Measurements from ENCODE around the gene CHRM5. TPM values are rescaled to one million over a fixed set of nuclear protein-coding genes. Genes with fewer than 3 reads are reported as not detected.

CHRM5 gene
- total RNA-seq, 1 donor from 2014 or later = not detected

DNA sequence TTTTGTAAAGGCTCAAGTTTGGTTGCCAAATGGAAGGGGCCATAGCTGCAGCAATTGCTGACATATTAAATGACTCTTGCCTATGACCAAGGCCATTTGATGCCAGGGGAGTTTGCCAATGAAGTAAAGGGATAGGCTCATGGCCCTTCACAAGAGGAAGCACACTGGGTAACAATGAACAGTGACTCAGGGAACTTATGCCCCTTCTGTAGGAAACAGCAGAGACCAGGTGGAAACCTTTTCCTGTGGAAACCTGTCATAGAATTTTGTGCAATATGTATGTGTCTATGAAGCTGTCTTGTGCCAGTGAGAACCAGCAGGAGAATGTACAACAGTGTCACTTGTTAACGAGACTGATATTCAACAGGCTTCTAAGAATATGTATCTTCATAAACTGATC is 96.1 kb downstream of the CHRM5 start:
- no peaks in the 10 kb centered on the region for H3K9me3 ChIP-seq
- intact Hi-C loops (cut with DNase I) = no loop called here
- H3K4me3 ChIP-seq = no peak overlapping the region

DNA sequence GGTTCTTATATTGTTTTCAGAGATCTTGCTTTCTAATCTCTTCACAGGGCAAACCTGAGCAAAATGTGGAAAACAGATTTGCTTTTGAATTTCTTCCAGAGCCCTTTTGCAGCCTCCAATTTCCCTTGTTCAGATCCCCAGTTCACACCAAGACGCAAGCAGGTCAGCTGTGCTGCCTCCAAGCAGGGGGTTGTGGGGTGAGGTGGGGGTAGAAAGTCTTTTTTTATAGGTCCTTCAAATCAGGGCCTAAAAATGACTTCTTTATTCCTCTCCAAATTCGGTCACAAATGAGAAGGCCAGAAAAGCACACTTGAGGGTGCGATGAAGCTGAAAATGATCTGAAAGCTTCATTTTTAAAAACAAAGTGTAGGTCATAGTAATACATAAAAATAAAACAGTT is 97.0 kb downstream of the CHRM5 start:
- no peak for TF ChIP-seq CTCF (IDR thresholded peaks at IDR 0.05)
- intact Hi-C loops (cut with DNase I) = no loop called here
- Histone ChIP-seq H3K27me3 (no peaks in the 10 kb centered on the region), H3K4me3 (no peak overlapping the region), H3K9me3 (no peaks in the 10 kb centered on the region), H3K36me3 (no peaks in the 10 kb centered on the region), H3K4me1 (no peaks in the 10 kb centered on the region), H3K27ac (no peak overlapping the region)
- no peak for DNase-seq (ENCODE audit: low spot score in 2 of 2)

More for the DNA sequence above, 96.1 kb downstream of the CHRM5 start:
- DNase-seq (ENCODE audit: low spot score in 2 of 2) = no peak
- no peaks in the 10 kb centered on the region for H3K27me3 ChIP-seq
- TF ChIP-seq CTCF (IDR thresholded peaks at IDR 0.05) = no peak
- no peaks in the 10 kb centered on the region for H3K36me3 ChIP-seq
- H3K4me1 ChIP-seq = no peaks in the 10 kb centered on the region
- no peak overlapping the region for H3K27ac ChIP-seq

- intact Hi-C loops (cut with DNase I) = no loop called here
- H3K27ac ChIP-seq = no peak overlapping the region
These were observed 97.6 kb downstream of the CHRM5 start for GRCh38 chr15:34065941-34066340.

GRCh38 chr15:34070003-34070402 is 101.7 kb downstream of the CHRM5 start:
- H3K4me1 ChIP-seq = no peaks in the 10 kb centered on the region
- no peaks in the 10 kb centered on the region for H3K36me3 ChIP-seq
- no peak for DNase-seq (ENCODE audit: low spot score in 2 of 2)
- no peaks in the 10 kb centered on the region for H3K9me3 ChIP-seq
- no peak overlapping the region for H3K4me3 ChIP-seq
- intact Hi-C loops (cut with DNase I) = no loop called here
- no peak overlapping the region for H3K27ac ChIP-seq
- no peaks in the 10 kb centered on the region for H3K27me3 ChIP-seq
- TF ChIP-seq CTCF (IDR thresholded peaks at IDR 0.05) = no peak

More at GRCh38 chr15:34065941-34066340, 97.6 kb downstream of the CHRM5 start:
- no peaks in the 10 kb centered on the region for H3K4me1 ChIP-seq
- no peak for DNase-seq (ENCODE audit: low spot score in 2 of 2)
- H3K4me3 ChIP-seq = no peak overlapping the region
- no peaks in the 10 kb centered on the region for H3K9me3 ChIP-seq
- no peaks in the 10 kb centered on the region for H3K36me3 ChIP-seq
- H3K27me3 ChIP-seq = no peaks in the 10 kb centered on the region
- TF ChIP-seq CTCF (IDR thresholded peaks at IDR 0.05) = no peak

GRCh38 chr15:34076785-34077184 is 108.5 kb downstream of the CHRM5 start:
- TF ChIP-seq CTCF (IDR thresholded peaks at IDR 0.05) = no peak

GRCh38 chr15:34078900-34079299 is 110.6 kb downstream of the CHRM5 start:
- no peak for TF ChIP-seq CTCF (IDR thresholded peaks at IDR 0.05)
- no peaks in the 10 kb centered on the region for H3K27me3 ChIP-seq
- no peaks in the 10 kb centered on the region for H3K4me1 ChIP-seq
- peaks cover 0 to 5% of the 10 kb centered on the region in 2 donors for H3K36me3 ChIP-seq
- H3K27ac ChIP-seq = no peak overlapping the region
- no peak overlapping the region for H3K4me3 ChIP-seq
- no peaks in the 10 kb centered on the region for H3K9me3 ChIP-seq
- intact Hi-C loops (cut with DNase I) = no loop called here
- DNase-seq (ENCODE audit: low spot score in 2 of 2) = no peak

More at GRCh38 chr15:34076785-34077184, 108.5 kb downstream of the CHRM5 start:
- Histone ChIP-seq H3K4me3 (no peak overlapping the region), H3K27ac (no peak overlapping the region), H3K27me3 (no peaks in the 10 kb centered on the region), H3K36me3 (no peaks in the 10 kb centered on the region), H3K9me3 (no peaks in the 10 kb centered on the region), H3K4me1 (no peaks in the 10 kb centered on the region)
- intact Hi-C loops (cut with DNase I) = no loop called here
- DNase-seq (ENCODE audit: low spot score in 2 of 2) = no peak
